HCT116 (cell line): ENCODE data around the gene CBX4. TPM values are rescaled to one million over a fixed set of nuclear protein-coding genes. Genes with fewer than 3 reads are reported as not detected.
A peak's percentile ranks its signal among the peaks of the same experiment; 100 is the strongest.

Source experiments
- ATAC-seq: fragments of 200-7000 bp; cut with Tn5 transposase; 2 replicates; pipeline ENCODE4 v1.9.1; 2020; ENCODE audit warnings: mild to moderate bottlenecking, moderate library complexity
- BruUV-seq: library from RNA; stranded (reverse); fragments of 400-500 nt; replicated peaks from 2 replicates; lab custom pipeline; 2021; lab: Mats Ljungman, UMichigan
- CTCF ChIA-PET: fragments of 300-600 bp; sonication (Branson Sonifier 250); formaldehyde crosslinking; loops from one replicate; lab custom pipeline; 2021; ENCODE audit warnings: antibody characterized with exemption; lab: Charles Lee
- POLR2A ChIA-PET: fragments of 300-600, 350-600 bp; sonication (Branson Sonifier 250); formaldehyde crosslinking; loops from one replicate; lab custom pipeline; 2021; ENCODE audit warnings: antibody characterized with exemption; lab: Charles Lee
- RAD21 ChIA-PET, 2 experiments: fragments of 300-600 bp; sonication (Branson Sonifier 250); formaldehyde crosslinking; loops; one replicate each; lab custom pipeline; 2023; ENCODE audit warnings: low total read pairs in 2 of 2; ENCODE audit not compliant: uncharacterized antibody in 2 of 2, unreplicated experiment in 2 of 2, low non-redundant PET in 1 of 2; lab: Charles Lee
- DNase-seq: peaks from one replicate; pipeline ENCODE4 v3.0.0-alpha.2; 2010; ENCODE audit warnings: low read depth, low spot score
- H2AFZ ChIP-seq: fragments of 200-600 bp; shearing (Covaris generic), sonication (generic); 2 replicates; pipeline ENCODE4 v1.6.1; 2017; ENCODE audit warnings: low read depth, mixed run types, mixed read lengths, antibody characterized with exemption, low read length; ENCODE audit not compliant: poor library complexity, severe bottlenecking
- H3K27ac ChIP-seq: 2 replicates; pipeline ENCODE4 v1.5.1; 2012; ENCODE audit warnings: low read depth, low read length
- H3K27me3 ChIP-seq: fragments of 200-600 bp; sonication (generic); 2 replicates; pipeline ENCODE4 v1.6.1; 2016; ENCODE audit warnings: mixed run types, low read length, mixed read lengths; ENCODE audit not compliant: insufficient read depth
- H3K36me3 ChIP-seq, 2 experiments: fragments of 200-500 bp in 1 of 2; fragments of 200-600 bp in 1 of 2; sonication (Bioruptor generic) in 1 of 2; sonication (generic) in 1 of 2; 2 replicates each; pipeline versions ENCODE4 v1.5.1 to v1.6.1; 2014 to 2016; ENCODE audit warnings: low read length in 2 of 2, inconsistent platforms in 1 of 2, mixed read lengths in 1 of 2, mixed run types in 1 of 2; ENCODE audit not compliant: insufficient read depth in 2 of 2, control insufficient read depth in 1 of 2
- H3K4me1 ChIP-seq, 2 experiments: fragments of 200-600 bp in 1 of 2; sonication (generic) in 1 of 2; 2 replicates each; pipeline versions ENCODE4 v1.5.1 to v1.6.1; 2012 to 2017; ENCODE audit warnings: low read length in 2 of 2, inconsistent platforms in 1 of 2, mild to moderate bottlenecking in 1 of 2, mixed read lengths in 1 of 2, mixed run types in 1 of 2, moderate library complexity in 1 of 2; ENCODE audit not compliant: insufficient read depth in 2 of 2, control insufficient read depth in 1 of 2
- H3K4me2 ChIP-seq: fragments of 200-600 bp; sonication (generic); 2 replicates; pipeline ENCODE4 v1.6.1; 2017; ENCODE audit warnings: mixed run types, low read length, mixed read lengths
- H3K4me3 ChIP-seq, 2 experiments: fragments of 200-600 bp in 1 of 2; sonication (generic) in 1 of 2; replicated peaks in 1 of 2; 2 replicates each; pipeline ENCODE4 v1.5.1; 2011 to 2016; ENCODE audit warnings: low read length in 2 of 2, control low read depth in 1 of 2, low read depth in 1 of 2, mild to moderate bottlenecking in 1 of 2, mixed read lengths in 1 of 2, mixed run types in 1 of 2
- H3K79me2 ChIP-seq: fragments of 200-600 bp; sonication (generic); 2 replicates; pipeline ENCODE4 v1.6.1; 2017; ENCODE audit warnings: mild to moderate bottlenecking, mixed run types, low read length, moderate library complexity, mixed read lengths; ENCODE audit not compliant: insufficient read depth
- H3K9ac ChIP-seq: fragments of 200-600 bp; sonication (generic); 2 replicates; pipeline ENCODE4 v1.6.1; 2016; ENCODE audit warnings: low read length, mixed read lengths
- H3K9me2 ChIP-seq: fragments of 200-600 bp; sonication (generic), shearing (Covaris generic); 2 replicates; pipeline ENCODE4 v1.6.1; 2017; ENCODE audit warnings: mixed run types, mild to moderate bottlenecking, moderate library complexity; ENCODE audit not compliant: insufficient read depth
- H3K9me3 ChIP-seq, 2 experiments: fragments of 200-500 bp in 1 of 2; fragments of 200-600 bp in 1 of 2; sonication (Bioruptor generic) in 1 of 2; sonication (generic) in 1 of 2; 2 replicates each; pipeline ENCODE4 v1.6.1; 2014 to 2017; ENCODE audit warnings: low read length in 2 of 2, mixed read lengths in 2 of 2, inconsistent platforms in 1 of 2, low read depth in 1 of 2, mild to moderate bottlenecking in 1 of 2, mixed run types in 1 of 2, moderate library complexity in 1 of 2; ENCODE audit not compliant: control insufficient read depth in 1 of 2, insufficient read depth in 1 of 2
- H4K20me1 ChIP-seq: fragments of 200-600 bp; sonication (generic), shearing (Covaris generic); 2 replicates; pipeline ENCODE4 v1.6.1; 2017; ENCODE audit warnings: mixed run types, mild to moderate bottlenecking, moderate library complexity; ENCODE audit not compliant: insufficient read depth
- CBX3 ChIP-seq: IDR thresholded peaks from 2 replicates; pipeline ENCODE4 v1.6.1; 2012; ENCODE audit warnings: low read depth
- CEBPB ChIP-seq: IDR thresholded peaks from 2 replicates; pipeline ENCODE4 v1.6.1; 2012; ENCODE audit warnings: low read depth
- EGR1 ChIP-seq: IDR thresholded peaks from 2 replicates; pipeline ENCODE4 v1.6.1; 2012; ENCODE audit warnings: low read depth
- ELF1 ChIP-seq: IDR thresholded peaks from 2 replicates; pipeline ENCODE4 v1.6.1; 2012; ENCODE audit warnings: low read depth, borderline replicate concordance
- EZH2phosphoT487 ChIP-seq: fragments of 200-600 bp; IDR thresholded peaks from 2 replicates; pipeline ENCODE4 v1.6.1; 2018; ENCODE audit warnings: antibody characterized with exemption, borderline replicate concordance
- FOSL1 ChIP-seq: IDR thresholded peaks from 2 replicates; pipeline ENCODE4 v1.6.1; 2012; ENCODE audit warnings: low read depth
- JUND ChIP-seq: IDR thresholded peaks from 2 replicates; pipeline ENCODE4 v1.6.1; 2012
- POLR2AphosphoS5 ChIP-seq: IDR thresholded peaks from 2 replicates; pipeline ENCODE4 v1.6.1; 2011; ENCODE audit warnings: mild to moderate bottlenecking, low read depth, low read length, moderate library complexity
- SIN3A ChIP-seq: IDR thresholded peaks from 2 replicates; pipeline ENCODE4 v1.6.1; 2012; ENCODE audit warnings: low read depth
- SP1 ChIP-seq: IDR thresholded peaks from 2 replicates; pipeline ENCODE4 v1.6.1; 2012; ENCODE audit warnings: low read depth
- SRF ChIP-seq: IDR thresholded peaks from 2 replicates; pipeline ENCODE4 v1.6.1; 2012; ENCODE audit warnings: low read depth
- TCF7L2 ChIP-seq: IDR thresholded peaks from 2 replicates; pipeline ENCODE4 v1.7.0; 2011; ENCODE audit warnings: borderline replicate concordance, inconsistent platforms; ENCODE audit not compliant: insufficient read depth, insufficient read length; ENCODE audit errors: extremely low read depth
- YY1 ChIP-seq: IDR thresholded peaks from 2 replicates; pipeline ENCODE4 v1.6.1; 2011; ENCODE audit warnings: low read length, low read depth, moderate library complexity, mild to moderate bottlenecking; ENCODE audit not compliant: insufficient replicate concordance; ENCODE audit errors: extremely low read depth
- ZFX ChIP-seq: fragments of 450-650 bp; IDR thresholded peaks from 2 replicates; pipeline ENCODE4 v1.6.1; 2017
- ZNF274 ChIP-seq: fragments of 200-500 bp; sonication (Bioruptor generic); IDR thresholded peaks from 2 replicates; pipeline ENCODE4 v1.6.1; 2014; ENCODE audit warnings: mild to moderate bottlenecking, low read depth, low read length, inconsistent platforms
- intact Hi-C: fragments of 100-400 bp; cut with micrococcal nuclease; formaldehyde crosslinking; loops from 2 replicates; pipeline ENCODE4 v1.10.0; 2022
- total RNA-seq: library from RNA; stranded (reverse); gene quantifications from one replicate; pipeline ENCODE4 v1.2.1, GENCODE V29; 2021; ENCODE audit not compliant: unreplicated experiment
- TF ChIP-seq, protein P1 (sequence below): IDR thresholded peaks from 2 replicates; pipeline ENCODE4 v1.6.1; 2012
- TF ChIP-seq, protein P2 (sequence below), 3 experiments: fragments of 200-600 bp in 1 of 3; sonication (generic) in 1 of 3; IDR thresholded peaks in 2 of 3; conservative IDR thresholded peaks in 1 of 3; 2 replicates each; pipeline ENCODE4 v1.5.1; 2012 to 2017; ENCODE audit warnings: low read depth in 2 of 3, low read length in 2 of 3, antibody characterized with exemption in 1 of 3, borderline replicate concordance in 1 of 3, control low read depth in 1 of 3, mild to moderate bottlenecking in 1 of 3, mixed read lengths in 1 of 3, mixed run types in 1 of 3, moderate library complexity in 1 of 3; ENCODE audit not compliant: insufficient read depth in 1 of 3
- TF ChIP-seq, protein P3 (sequence below): IDR thresholded peaks from 2 replicates; pipeline ENCODE4 v1.6.1; 2011; ENCODE audit warnings: mild to moderate bottlenecking, low read length, moderate library complexity; ENCODE audit not compliant: insufficient replicate concordance; ENCODE audit errors: extremely low read depth

CBX4 gene
- total RNA-seq, 1 experiment from 2014 or later: 60.9 TPM

DNA sequence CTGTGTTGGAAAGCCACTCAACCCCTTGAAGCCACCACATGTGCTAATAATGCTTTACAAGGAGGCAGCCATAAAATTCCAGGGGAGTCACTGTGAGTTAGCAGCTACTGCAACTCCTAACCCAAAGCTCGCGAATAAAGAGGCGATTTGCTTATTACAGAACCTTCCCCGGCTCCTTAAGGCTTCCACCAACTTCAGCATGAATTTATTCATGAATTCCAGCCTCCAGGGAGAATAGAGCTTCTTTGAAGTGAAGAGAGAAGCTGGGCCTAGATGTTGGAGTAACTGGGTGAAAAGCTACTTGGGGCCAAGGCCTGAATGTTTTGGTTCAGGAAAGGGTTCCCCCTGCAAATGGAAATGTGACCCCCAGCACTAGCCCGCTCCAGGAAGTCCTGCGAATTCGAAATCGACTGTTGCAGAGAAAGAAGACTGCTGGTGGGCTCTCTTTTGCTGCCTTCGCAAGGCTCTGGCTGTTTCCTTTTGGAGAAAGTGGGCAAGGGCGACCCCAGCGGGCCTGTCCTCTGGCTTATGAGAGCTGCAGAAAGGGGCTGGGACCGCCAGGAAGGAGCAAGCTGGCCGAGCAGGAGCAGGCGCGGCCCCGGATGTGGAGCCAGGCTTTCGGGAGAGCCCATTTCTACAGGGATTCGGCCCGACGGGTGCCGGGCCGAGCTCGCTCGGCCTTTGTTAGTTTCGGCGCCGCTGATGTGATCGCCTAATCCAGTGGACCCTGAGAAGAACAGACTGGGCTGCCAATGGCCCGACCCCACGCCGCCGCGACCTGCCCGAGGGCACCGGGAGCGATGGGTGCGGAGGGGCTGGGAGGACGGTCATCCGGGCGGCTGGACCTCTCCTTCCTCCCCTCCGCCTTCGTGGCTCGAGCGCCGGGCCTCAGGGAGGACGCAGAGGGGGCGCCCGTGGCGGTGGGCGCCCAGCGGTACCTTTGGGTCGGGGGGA is 50.0 kb downstream of the CBX4 start:
- ATAC-seq (peak; percentile 37; the same call in 1 of the 2 replicates), DNase-seq (no peak)
- Histone ChIP-seq H3K4me2 (peak overlapping the region; percentile 50), H4K20me1 (no peaks in the 10 kb centered on the region), H3K9me3 (no peaks in the 10 kb centered on the region), H3K4me3 (no peak overlapping the region), H3K79me2 (no peaks in the 10 kb centered on the region), H3K27me3 (no peaks in the 10 kb centered on the region), H2AFZ (no peak overlapping the region), H3K4me1 (peaks cover 15 to 26% of the 10 kb centered on the region in 2 experiments), H3K36me3 (peaks cover 3 to 10% of the 10 kb centered on the region in 2 experiments; a peak in 2 of 4 replicates), H3K9ac (no peak overlapping the region), H3K9me2 (no peaks in the 10 kb centered on the region), H3K27ac (no peak overlapping the region)
- POLR2A ChIA-PET: interaction anchor here (0.9 to 1.2 kb wide), 2 partner anchors 46 to 50 kb away, joined by 3 read pairs; no protein-coding TSS in a partner anchor
- CTCF ChIA-PET: interaction anchor here (0.6 to 2.7 kb wide), 14 partner anchors 8 to 204 kb away, joined by 3 to 10 read pairs (median 5); partner anchors contain the start of genes CBX4 and CBX8
- RAD21 ChIA-PET: interaction anchor here (0.9 to 1.6 kb wide), 3 partner anchors 47 to 127 kb away, joined by 3 to 5 read pairs (median 5); no protein-coding TSS in a partner anchor
- BruUV-seq: no TSS peak
- intact Hi-C loops: loop anchor here (5.0 kb wide), 1 partner anchor 183 kb away; no protein-coding TSS in a partner anchor
- TF ChIP-seq TCF7L2 (no peak), ELF1 (no peak), ZNF274 (no peak), SP1 (no peak), YY1 (no peak), SIN3A (no peak), EGR1 (no peak), ZFX (no peak), POLR2AphosphoS5 (no peak), EZH2phosphoT487 (no peak), JUND (no peak), CEBPB (no peak), SRF (no peak), FOSL1 (no peak), CBX3 (no peak)
- TF ChIP-seq, protein P1, sequence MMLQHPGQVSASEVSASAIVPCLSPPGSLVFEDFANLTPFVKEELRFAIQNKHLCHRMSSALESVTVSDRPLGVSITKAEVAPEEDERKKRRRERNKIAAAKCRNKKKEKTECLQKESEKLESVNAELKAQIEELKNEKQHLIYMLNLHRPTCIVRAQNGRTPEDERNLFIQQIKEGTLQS: no peak
- TF ChIP-seq, protein P2, sequence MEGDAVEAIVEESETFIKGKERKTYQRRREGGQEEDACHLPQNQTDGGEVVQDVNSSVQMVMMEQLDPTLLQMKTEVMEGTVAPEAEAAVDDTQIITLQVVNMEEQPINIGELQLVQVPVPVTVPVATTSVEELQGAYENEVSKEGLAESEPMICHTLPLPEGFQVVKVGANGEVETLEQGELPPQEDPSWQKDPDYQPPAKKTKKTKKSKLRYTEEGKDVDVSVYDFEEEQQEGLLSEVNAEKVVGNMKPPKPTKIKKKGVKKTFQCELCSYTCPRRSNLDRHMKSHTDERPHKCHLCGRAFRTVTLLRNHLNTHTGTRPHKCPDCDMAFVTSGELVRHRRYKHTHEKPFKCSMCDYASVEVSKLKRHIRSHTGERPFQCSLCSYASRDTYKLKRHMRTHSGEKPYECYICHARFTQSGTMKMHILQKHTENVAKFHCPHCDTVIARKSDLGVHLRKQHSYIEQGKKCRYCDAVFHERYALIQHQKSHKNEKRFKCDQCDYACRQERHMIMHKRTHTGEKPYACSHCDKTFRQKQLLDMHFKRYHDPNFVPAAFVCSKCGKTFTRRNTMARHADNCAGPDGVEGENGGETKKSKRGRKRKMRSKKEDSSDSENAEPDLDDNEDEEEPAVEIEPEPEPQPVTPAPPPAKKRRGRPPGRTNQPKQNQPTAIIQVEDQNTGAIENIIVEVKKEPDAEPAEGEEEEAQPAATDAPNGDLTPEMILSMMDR (IDR thresholded peaks at IDR 0.05 in 2 of 3, conservative IDR thresholded peaks at IDR 0.05 in 1 of 3; ENCODE audit: borderline replicate concordance in 1 of 3, insufficient read depth in 1 of 3, low read depth in 2 of 3, low read length in 2 of 3): no peak
- TF ChIP-seq, protein P3, sequence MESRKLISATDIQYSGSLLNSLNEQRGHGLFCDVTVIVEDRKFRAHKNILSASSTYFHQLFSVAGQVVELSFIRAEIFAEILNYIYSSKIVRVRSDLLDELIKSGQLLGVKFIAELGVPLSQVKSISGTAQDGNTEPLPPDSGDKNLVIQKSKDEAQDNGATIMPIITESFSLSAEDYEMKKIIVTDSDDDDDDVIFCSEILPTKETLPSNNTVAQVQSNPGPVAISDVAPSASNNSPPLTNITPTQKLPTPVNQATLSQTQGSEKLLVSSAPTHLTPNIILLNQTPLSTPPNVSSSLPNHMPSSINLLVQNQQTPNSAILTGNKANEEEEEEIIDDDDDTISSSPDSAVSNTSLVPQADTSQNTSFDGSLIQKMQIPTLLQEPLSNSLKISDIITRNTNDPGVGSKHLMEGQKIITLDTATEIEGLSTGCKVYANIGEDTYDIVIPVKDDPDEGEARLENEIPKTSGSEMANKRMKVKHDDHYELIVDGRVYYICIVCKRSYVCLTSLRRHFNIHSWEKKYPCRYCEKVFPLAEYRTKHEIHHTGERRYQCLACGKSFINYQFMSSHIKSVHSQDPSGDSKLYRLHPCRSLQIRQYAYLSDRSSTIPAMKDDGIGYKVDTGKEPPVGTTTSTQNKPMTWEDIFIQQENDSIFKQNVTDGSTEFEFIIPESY: no peak
